Uterus (tissue), 4 donors: ENCODE measurements around the gene IGFALS. TPM values are rescaled to one million over a fixed set of nuclear protein-coding genes. Genes with fewer than 3 reads are reported as not detected.

Experiments used
- DNase-seq, 2 donors: peaks; one replicate each; pipeline ENCODE4 v3.0.0-alpha.2; 2019 to 2020
- H3K27ac ChIP-seq, 2 donors: fragments of 200-600 bp; sonication (generic); 1 replicate in 1 of 2; 2 replicates in 1 of 2; pipeline ENCODE4 v1.5.1; 2016 to 2018
- H3K27me3 ChIP-seq, 2 donors: fragments of 200-600 bp; sonication (generic); one replicate each; pipeline ENCODE4 v1.5.1; 2018 to 2019; ENCODE audit warnings: control low read depth in 1 of 2
- H3K36me3 ChIP-seq, 2 donors: fragments of 200-600 bp; sonication (generic); one replicate each; pipeline ENCODE4 v1.5.1; 2019; ENCODE audit warnings: control low read depth in 1 of 2
- H3K4me1 ChIP-seq, 2 donors: fragments of 200-600 bp; sonication (generic); one replicate each; pipeline ENCODE4 v1.5.1; 2018 to 2019; ENCODE audit warnings: control low read depth in 1 of 2
- H3K4me3 ChIP-seq, 2 donors: fragments of 200-600 bp; sonication (generic); 1 replicate in 1 of 2; 2 replicates in 1 of 2; pipeline ENCODE4 v1.5.1; 2018 to 2019; ENCODE audit warnings: mild to moderate bottlenecking in 1 of 2
- H3K9me3 ChIP-seq, 2 donors: fragments of 200-600 bp; sonication (generic); one replicate each; pipeline ENCODE4 v1.5.1; 2019; ENCODE audit warnings: control low read depth in 1 of 2
- CTCF ChIP-seq, 4 experiments: fragments of 200-600 bp in 2 of 4; fragments of 450-650 bp in 2 of 4; sonication (generic) in 2 of 4; IDR thresholded peaks; one replicate each; pipeline ENCODE4 v1.5.1; 2016 to 2019; ENCODE audit warnings: antibody characterized with exemption in 4 of 4, mild to moderate bottlenecking in 2 of 4, moderate library complexity in 1 of 4
- POLR2A ChIP-seq, 2 donors: fragments of 450-650 bp; IDR thresholded peaks; one replicate each; pipeline ENCODE4 v1.6.1; 2016; ENCODE audit warnings: antibody characterized with exemption in 2 of 2, mild to moderate bottlenecking in 1 of 2, moderate library complexity in 1 of 2
- intact Hi-C: fragments of 100-400 bp; cut with DNase I; formaldehyde crosslinking; loops from one replicate; pipeline ENCODE4 v1.15.1; 2023; ENCODE audit warnings: low total_unique reads
- total RNA-seq, 4 donors: library from RNA; depleted of rRNA in 3 of 4; stranded (reverse); fragments of >200 nt in 3 of 4; gene quantifications; one replicate each; pipeline versions ENCODE4 v1.1.0 to v1.2.4, GENCODE V29; 2014 to 2023
- donor health status: DM: yes; HTN: yes; CAD: no.

IGFALS gene
- total RNA-seq, 4 donors from 2014 or later: 0.49 to 1.2 TPM; not detected in 2

GRCh38 chr16:1791943-1792812, 1.3 kb downstream of the IGFALS start:
- H3K27me3 ChIP-seq: no peaks in the 10 kb centered on the region
- DNase-seq: peak in 1 of 2 donors; percentile 13
- H3K36me3 ChIP-seq: no peaks in the 10 kb centered on the region
- no peaks in the 10 kb centered on the region for H3K9me3 ChIP-seq
- H3K27ac ChIP-seq: no peak overlapping the region
- no peak overlapping the region for H3K4me3 ChIP-seq
- H3K4me1 ChIP-seq: no peaks in the 10 kb centered on the region
- intact Hi-C loops: no loop called here
- TF ChIP-seq POLR2A (IDR thresholded peaks at IDR 0.05): no peak
- TF ChIP-seq CTCF (IDR thresholded peaks at IDR 0.05): no peak

GRCh38 chr16:1791256-1791942, 2.1 kb downstream of the IGFALS start:
- no peak for DNase-seq
- H3K9me3 ChIP-seq: no peaks in the 10 kb centered on the region
- no peaks in the 10 kb centered on the region for H3K4me1 ChIP-seq
- TF ChIP-seq POLR2A (IDR thresholded peaks at IDR 0.05): no peak
- H3K4me3 ChIP-seq: no peak overlapping the region
- intact Hi-C loops: no loop called here
- no peaks in the 10 kb centered on the region for H3K27me3 ChIP-seq
- H3K36me3 ChIP-seq: no peaks in the 10 kb centered on the region
- H3K27ac ChIP-seq: no peak overlapping the region

- intact Hi-C loops: no loop called here
- Histone ChIP-seq H3K9me3 (no peaks in the 10 kb centered on the region), H3K36me3 (no peaks in the 10 kb centered on the region), H3K27me3 (no peaks in the 10 kb centered on the region), H3K27ac (no peak overlapping the region), H3K4me1 (no peaks in the 10 kb centered on the region), H3K4me3 (no peak overlapping the region)
- DNase-seq: peak in 1 of 2 donors; percentile 15
- TF ChIP-seq POLR2A (IDR thresholded peaks at IDR 0.05) (no peak), CTCF (IDR thresholded peaks at IDR 0.05) (no peak)
Observed at GRCh38 chr16:1790611-1791255, 2.8 kb downstream of the IGFALS start.

- no peak for DNase-seq
Observed at GRCh38 chr16:1790261-1790610, 3.3 kb downstream of the IGFALS start.

GRCh38 chr16:1789643-1790045, 3.9 kb downstream of the IGFALS start:
- intact Hi-C loops: no loop called here
- no peaks in the 10 kb centered on the region for H3K9me3 ChIP-seq
- DNase-seq: peak in 1 of 2 donors; percentile 16
- no peak overlapping the region for H3K4me3 ChIP-seq
- TF ChIP-seq CTCF (IDR thresholded peaks at IDR 0.05) (no peak), POLR2A (IDR thresholded peaks at IDR 0.05) (no peak)
- H3K4me1 ChIP-seq: no peaks in the 10 kb centered on the region
- H3K27ac ChIP-seq: no peak overlapping the region
- H3K36me3 ChIP-seq: no peaks in the 10 kb centered on the region
- H3K27me3 ChIP-seq: no peaks in the 10 kb centered on the region

More at GRCh38 chr16:1790261-1790610, 3.3 kb downstream of the IGFALS start:
- no peaks in the 10 kb centered on the region for H3K27me3 ChIP-seq
- no peak overlapping the region for H3K27ac ChIP-seq
- TF ChIP-seq POLR2A (IDR thresholded peaks at IDR 0.05) (no peak), CTCF (IDR thresholded peaks at IDR 0.05) (no peak)
- H3K9me3 ChIP-seq: no peaks in the 10 kb centered on the region
- no peaks in the 10 kb centered on the region for H3K36me3 ChIP-seq
- H3K4me3 ChIP-seq: no peak overlapping the region
- H3K4me1 ChIP-seq: no peaks in the 10 kb centered on the region
- intact Hi-C loops: no loop called here
